Hematopoietic multipotent progenitor cell treated with erythropoietin and hydrocortisone succinate and interleukin-3 and kit ligand, for 4 days (in vitro differentiated cells): ENCODE measurements around the gene GRIN2A.

Source experiments
- DNase-seq: peaks from one replicate; pipeline ENCODE4 v3.0.0-alpha.2; 2015

Gene GRIN2A

GRCh38 chr16:10085078-10085798 lies 97.0 kb downstream of the GRIN2A start:
- DNase-seq, result no peak

GRCh38 chr16:10083301-10083700 lies 98.9 kb downstream of the GRIN2A start:
- DNase-seq, result no peak

- DNase-seq, result no peak
Measured at GRCh38 chr16:10081201-10081940, 100.9 kb downstream of the GRIN2A start.

- DNase-seq, result peak; percentile 2
Measured at GRCh38 chr16:10080051-10080772, 102.0 kb downstream of the GRIN2A start.

- no peak for DNase-seq
Measured at GRCh38 chr16:10078541-10078949, 103.7 kb downstream of the GRIN2A start.

- DNase-seq, result no peak
Measured at GRCh38 chr16:10077861-10078260, 104.4 kb downstream of the GRIN2A start.

- DNase-seq, result no peak
Measured at GRCh38 chr16:10076037-10076436, 106.2 kb downstream of the GRIN2A start.

- DNase-seq, result no peak
Measured at GRCh38 chr16:10070591-10070990, 111.6 kb downstream of the GRIN2A start.

GRCh38 chr16:10069374-10069773 lies 112.9 kb downstream of the GRIN2A start:
- no peak for DNase-seq

GRCh38 chr16:10067835-10068234 lies 114.4 kb downstream of the GRIN2A start:
- no peak for DNase-seq

GRCh38 chr16:10067406-10067805 lies 114.8 kb downstream of the GRIN2A start:
- DNase-seq, result no peak

GRCh38 chr16:10065019-10065418 lies 117.2 kb downstream of the GRIN2A start:
- no peak for DNase-seq

- DNase-seq, result no peak
Measured at GRCh38 chr16:10048850-10049249, 133.4 kb downstream of the GRIN2A start.

GRCh38 chr16:10045947-10046346 lies 136.3 kb downstream of the GRIN2A start:
- no peak for DNase-seq

- DNase-seq, result no peak
Measured at GRCh38 chr16:10045291-10045775, 136.9 kb downstream of the GRIN2A start.

- DNase-seq, result no peak
Measured at GRCh38 chr16:10040136-10041080, 141.8 kb downstream of the GRIN2A start.

GRCh38 chr16:10039220-10040096 lies 142.8 kb downstream of the GRIN2A start:
- DNase-seq, result peak; percentile 20

- no peak for DNase-seq
Measured at GRCh38 chr16:10037751-10038150, 144.5 kb downstream of the GRIN2A start.

- no peak for DNase-seq
Measured at GRCh38 chr16:10036956-10037355, 145.3 kb downstream of the GRIN2A start.

GRCh38 chr16:10033556-10033955 lies 148.7 kb downstream of the GRIN2A start:
- no peak for DNase-seq

GRCh38 chr16:10031955-10032354 lies 150.3 kb downstream of the GRIN2A start:
- DNase-seq, result no peak
